Measurements from ENCODE around the gene ABHD13. TPM values are rescaled to one million over a fixed set of nuclear protein-coding genes. Genes with fewer than 3 reads are reported as not detected.

Gene ABHD13
- 4.9 and 5.3 TPM in 2 replicates for total RNA-seq

GRCh38 chr13:108218044-108218974 is at the start of gene ABHD13:
Gene ABHD13, plus strand, starts transcription at chr13:108218392. Its CDS starts 10,827 bp downstream, at chr13:108229219.

GRCh38 chr13:108215436-108215835 is 2.8 kb upstream of the ABHD13 start, which contains the start of gene LIG4:
Gene LIG4, minus strand, starts transcription at chr13:108215536. Its CDS starts 4,268 bp downstream, at chr13:108211268.

GRCh38 chr13:108269601-108270328 is 51.6 kb downstream of the ABHD13 start, which contains the start of gene TNFSF13B:
Gene TNFSF13B, plus strand, starts transcription at chr13:108269718. Its CDS starts 178 bp downstream, at chr13:108269896.

Other genes with a start within 250 kb of the ABHD13 start
- gene LIG4, start 2.9 kb upstream of the ABHD13 start, total RNA-seq = 7.7 and 10.1 TPM in 2 replicates
- gene TNFSF13B, start 51.3 kb downstream of the ABHD13 start, total RNA-seq = 0.48 and 1.1 TPM in 2 replicates